DND-41 (cell line): Measurements from ENCODE around the gene TEX22.
A peak's percentile ranks its signal among the peaks of the same experiment; 100 is the strongest.

Source experiments
- ATAC-seq: fragments of 200-7000 bp; cut with Tn5 transposase; 3 replicates; pipeline ENCODE4 v1.9.1; 2021; ENCODE audit warnings: low read depth; ENCODE audit not compliant: insufficient read depth
- DNase-seq: peaks from one replicate; pipeline ENCODE4 v3.0.0-alpha.2; 2020
- H2AFZ ChIP-seq: 2 replicates; pipeline ENCODE4 v1.6.0; 2012; ENCODE audit warnings: low read depth, low read length
- H3K27ac ChIP-seq: 2 replicates; pipeline ENCODE4 v1.5.1; 2012; ENCODE audit warnings: low read length, inconsistent platforms
- H3K27me3 ChIP-seq: fragments of 200-600 bp; sonication (generic); 2 replicates; pipeline ENCODE4 v1.6.0; 2012; ENCODE audit warnings: low read length, mild to moderate bottlenecking, inconsistent platforms; ENCODE audit not compliant: insufficient read depth, poor library complexity
- H3K36me3 ChIP-seq: 2 replicates; pipeline ENCODE4 v1.5.1; 2012; ENCODE audit warnings: low read length, inconsistent platforms; ENCODE audit not compliant: insufficient read depth
- H3K4me1 ChIP-seq: 2 replicates; pipeline ENCODE4 v1.5.1; 2012; ENCODE audit warnings: mild to moderate bottlenecking, low read length; ENCODE audit not compliant: insufficient read depth
- H3K4me2 ChIP-seq: 2 replicates; pipeline ENCODE4 v1.6.0; 2012; ENCODE audit warnings: mild to moderate bottlenecking, moderate library complexity, low read length, inconsistent platforms; ENCODE audit not compliant: insufficient read depth
- H3K4me3 ChIP-seq, 2 experiments: fragments of 200-600 bp in 1 of 2; shearing (Covaris generic) in 1 of 2; 2 replicates each; pipeline ENCODE4 v1.5.1; 2012 to 2016; ENCODE audit warnings: inconsistent platforms in 2 of 2, low read length in 2 of 2, mild to moderate bottlenecking in 2 of 2, low read depth in 1 of 2, moderate library complexity in 1 of 2
- H3K79me2 ChIP-seq: 2 replicates; pipeline ENCODE4 v1.6.0; 2012; ENCODE audit warnings: low read length, inconsistent platforms; ENCODE audit not compliant: insufficient read depth
- H3K9ac ChIP-seq: 2 replicates; pipeline ENCODE4 v1.6.0; 2012; ENCODE audit warnings: low read depth, mild to moderate bottlenecking, inconsistent platforms, low read length, moderate library complexity
- H3K9me3 ChIP-seq: 2 replicates; pipeline ENCODE4 v1.5.1; 2012; ENCODE audit warnings: low read length, moderate library complexity, mild to moderate bottlenecking, inconsistent platforms; ENCODE audit not compliant: insufficient read depth, severe bottlenecking
- H4K20me1 ChIP-seq: 2 replicates; pipeline ENCODE4 v1.6.0; 2012; ENCODE audit warnings: low read length; ENCODE audit not compliant: insufficient read depth
- EZH2 ChIP-seq: IDR thresholded peaks from 3 replicates; pipeline ENCODE4 v1.6.1; 2012; ENCODE audit warnings: borderline replicate concordance, low read depth, mild to moderate bottlenecking, moderate library complexity, low read length, inconsistent platforms; ENCODE audit not compliant: severe bottlenecking
- TF ChIP-seq, protein P1 (sequence below): IDR thresholded peaks from 2 replicates; pipeline ENCODE4 v1.5.1; 2012; ENCODE audit warnings: borderline replicate concordance, low read length, moderate library complexity, mild to moderate bottlenecking; ENCODE audit not compliant: poor library complexity, severe bottlenecking; ENCODE audit errors: extremely low read depth

Gene TEX22

DNA sequence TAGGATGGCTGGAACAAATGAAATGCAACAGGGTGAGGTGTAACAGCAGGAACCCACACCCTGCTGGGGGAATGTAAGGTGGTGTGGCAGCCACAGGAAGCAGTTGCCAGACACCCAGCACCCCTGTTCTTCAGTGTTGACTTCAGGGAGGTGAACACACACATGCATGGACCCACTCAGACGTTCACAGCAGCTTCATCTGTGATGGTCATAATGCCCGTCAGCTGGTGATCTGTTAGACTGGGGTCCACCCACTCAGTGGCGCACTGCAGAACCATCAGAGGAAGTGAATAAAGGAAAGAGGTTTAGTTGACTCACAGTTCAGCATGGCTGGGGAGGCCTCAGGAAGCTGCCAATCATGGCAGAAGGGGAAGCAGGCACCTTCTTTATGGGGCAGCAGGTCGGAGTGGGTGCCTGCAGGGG lies 22.7 kb upstream of the TEX22 start:
- Histone ChIP-seq H2AFZ (no peak overlapping the region), H3K27ac (no peak overlapping the region), H3K4me2 (no peak overlapping the region), H3K79me2 (no peaks in the 10 kb centered on the region), H3K4me3 (no peak overlapping the region), H3K36me3 (peaks cover 6% of the 10 kb centered on the region; the same call in 1 of the 2 replicates), H3K9ac (no peak overlapping the region), H4K20me1 (peaks cover 8% of the 10 kb centered on the region; the same call in 1 of the 2 replicates), H3K27me3 (no peaks in the 10 kb centered on the region), H3K9me3 (no peaks in the 10 kb centered on the region), H3K4me1 (no peaks in the 10 kb centered on the region)
- DNase-seq = no peak
- no peak for ATAC-seq
- TF ChIP-seq, protein P1, sequence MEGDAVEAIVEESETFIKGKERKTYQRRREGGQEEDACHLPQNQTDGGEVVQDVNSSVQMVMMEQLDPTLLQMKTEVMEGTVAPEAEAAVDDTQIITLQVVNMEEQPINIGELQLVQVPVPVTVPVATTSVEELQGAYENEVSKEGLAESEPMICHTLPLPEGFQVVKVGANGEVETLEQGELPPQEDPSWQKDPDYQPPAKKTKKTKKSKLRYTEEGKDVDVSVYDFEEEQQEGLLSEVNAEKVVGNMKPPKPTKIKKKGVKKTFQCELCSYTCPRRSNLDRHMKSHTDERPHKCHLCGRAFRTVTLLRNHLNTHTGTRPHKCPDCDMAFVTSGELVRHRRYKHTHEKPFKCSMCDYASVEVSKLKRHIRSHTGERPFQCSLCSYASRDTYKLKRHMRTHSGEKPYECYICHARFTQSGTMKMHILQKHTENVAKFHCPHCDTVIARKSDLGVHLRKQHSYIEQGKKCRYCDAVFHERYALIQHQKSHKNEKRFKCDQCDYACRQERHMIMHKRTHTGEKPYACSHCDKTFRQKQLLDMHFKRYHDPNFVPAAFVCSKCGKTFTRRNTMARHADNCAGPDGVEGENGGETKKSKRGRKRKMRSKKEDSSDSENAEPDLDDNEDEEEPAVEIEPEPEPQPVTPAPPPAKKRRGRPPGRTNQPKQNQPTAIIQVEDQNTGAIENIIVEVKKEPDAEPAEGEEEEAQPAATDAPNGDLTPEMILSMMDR = no peak
- TF ChIP-seq EZH2 = no peak

DNA sequence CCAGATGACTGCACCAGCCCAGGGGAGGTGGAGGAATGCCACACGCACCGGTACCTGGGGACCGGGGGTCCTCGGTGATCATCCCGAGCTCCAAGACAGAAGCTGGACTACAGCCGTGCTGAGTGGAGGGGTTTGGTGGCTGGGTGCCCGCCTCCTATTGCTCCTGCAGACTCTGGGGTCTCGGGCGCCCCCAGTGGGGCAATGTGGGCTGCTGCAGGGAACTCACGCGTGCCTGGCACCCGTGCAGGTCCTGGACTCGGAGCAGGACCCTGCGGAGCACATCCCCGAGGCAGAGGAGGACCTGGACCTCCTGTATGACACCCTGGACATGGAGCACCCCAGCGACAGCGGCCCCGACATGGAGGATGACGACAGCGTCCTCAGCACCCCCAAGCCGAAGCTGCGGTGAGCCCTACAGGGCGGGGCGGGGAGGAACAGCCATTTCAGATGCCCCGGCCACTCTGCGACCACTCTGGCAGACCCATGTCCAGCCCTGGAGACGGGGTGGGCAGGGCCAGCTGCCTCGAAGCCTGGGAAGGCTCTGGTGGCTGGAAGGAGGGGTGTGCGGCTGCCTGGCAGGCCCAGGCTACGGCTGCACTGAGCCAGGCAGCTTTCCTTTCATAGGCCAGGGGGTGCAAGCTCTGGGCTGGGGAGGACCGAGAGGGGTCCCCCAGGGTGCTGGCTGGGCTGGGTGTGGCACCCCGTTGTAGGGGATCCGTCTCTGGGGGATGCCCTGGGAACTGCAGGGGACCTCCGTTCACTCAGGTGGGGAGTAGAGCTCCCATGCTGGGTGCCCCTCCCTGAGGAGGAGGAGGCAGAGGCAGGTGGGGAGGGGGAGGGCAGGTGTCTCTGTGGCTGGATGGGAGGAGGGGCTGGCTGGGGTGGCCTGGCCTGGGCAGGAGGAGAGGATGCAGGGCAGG lies 21.6 kb upstream of the TEX22 start:
- peak; percentile 13; the same call in 1 of the 3 replicates for ATAC-seq
- no peak overlapping the region for H3K4me2 ChIP-seq
- TF ChIP-seq EZH2 = no peak
- TF ChIP-seq, protein P1 = no peak

DNA sequence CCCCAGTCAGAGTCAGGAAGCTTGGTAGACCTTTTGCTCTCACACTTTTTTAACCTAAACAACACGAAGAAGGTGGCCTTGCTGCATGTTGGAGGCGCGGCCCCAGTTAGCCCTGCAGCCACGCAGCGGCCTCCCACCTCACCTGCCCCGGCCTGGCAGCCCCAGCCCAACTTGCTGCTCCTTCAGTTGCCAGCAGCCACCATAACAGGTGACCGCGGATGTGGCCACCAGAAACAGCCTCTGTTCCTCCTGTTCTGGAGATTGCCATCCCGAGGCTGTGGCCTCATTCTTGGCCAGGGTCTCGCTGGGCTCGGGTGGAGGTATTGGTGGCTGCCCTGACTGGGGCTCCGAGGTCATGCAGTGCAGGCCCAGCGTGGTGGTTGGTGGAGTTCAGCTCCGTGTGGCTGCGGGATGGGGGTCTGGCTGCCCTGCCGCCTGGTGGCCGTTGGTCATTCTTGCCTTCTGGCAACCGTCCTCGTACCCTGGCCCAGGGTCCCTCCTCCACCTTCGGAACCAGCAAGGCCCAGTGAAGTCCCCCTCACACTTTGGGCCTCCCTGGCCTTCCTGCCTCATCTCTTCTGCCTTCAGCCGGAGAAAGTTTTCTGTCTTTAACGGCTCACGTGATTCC lies 20.7 kb upstream of the TEX22 start:
- Histone ChIP-seq H3K9ac (no peak overlapping the region), H3K9me3 (no peaks in the 10 kb centered on the region), H3K4me2 (no peak overlapping the region), H3K36me3 (peaks cover 12% of the 10 kb centered on the region), H3K27ac (no peak overlapping the region), H2AFZ (no peak overlapping the region), H3K4me1 (no peaks in the 10 kb centered on the region), H3K27me3 (no peaks in the 10 kb centered on the region), H3K79me2 (no peaks in the 10 kb centered on the region), H4K20me1 (peaks cover 8% of the 10 kb centered on the region; the same call in 1 of the 2 replicates), H3K4me3 (no peak overlapping the region)
- no peak for DNase-seq
- TF ChIP-seq, protein P1 = no peak
- no peak for TF ChIP-seq EZH2
- no peak for ATAC-seq

More for the DNA sequence above, 21.6 kb upstream of the TEX22 start:
- H3K9ac ChIP-seq = no peak overlapping the region
- DNase-seq = no peak
- H3K4me1 ChIP-seq = no peaks in the 10 kb centered on the region
- H3K27me3 ChIP-seq = no peaks in the 10 kb centered on the region
- no peaks in the 10 kb centered on the region for H3K79me2 ChIP-seq
- no peak overlapping the region for H3K27ac ChIP-seq
- no peaks in the 10 kb centered on the region for H3K9me3 ChIP-seq
- no peak overlapping the region for H3K4me3 ChIP-seq
- peaks cover 8% of the 10 kb centered on the region; the same call in 1 of the 2 replicates for H4K20me1 ChIP-seq
- H3K36me3 ChIP-seq = peaks cover 6% of the 10 kb centered on the region; the same call in 1 of the 2 replicates
- no peak overlapping the region for H2AFZ ChIP-seq
